Neuronal stem cell (in vitro differentiated cells): ENCODE measurements around the gene RYR1.

Experiments
- DNase-seq: peaks from one replicate; pipeline ENCODE4 v3.0.0-alpha.2; 2013; ENCODE audit warnings: low spot score
- H2AFZ ChIP-seq: one replicate; pipeline ENCODE4 v1.6.1; 2013; ENCODE audit warnings: mild to moderate bottlenecking, low read length, inconsistent platforms
- H2AK5ac ChIP-seq: 2 replicates; pipeline ENCODE4 v1.6.1; 2013; ENCODE audit warnings: low read depth, mild to moderate bottlenecking, inconsistent platforms, low read length, moderate library complexity, mixed read lengths
- H2BK120ac ChIP-seq: 2 replicates; pipeline ENCODE4 v1.6.1; 2013; ENCODE audit warnings: low read depth, mild to moderate bottlenecking, inconsistent platforms, low read length, moderate library complexity, mixed read lengths
- H2BK12ac ChIP-seq: one replicate; pipeline ENCODE4 v1.6.1; 2013; ENCODE audit warnings: low read length, inconsistent platforms
- H2BK15ac ChIP-seq: 2 replicates; pipeline ENCODE4 v1.6.1; 2013; ENCODE audit warnings: mild to moderate bottlenecking, low read length, inconsistent platforms, mixed read lengths
- H2BK5ac ChIP-seq: one replicate; pipeline ENCODE4 v1.6.1; 2013; ENCODE audit warnings: inconsistent platforms, mild to moderate bottlenecking, low read length, moderate library complexity
- H3K14ac ChIP-seq: one replicate; pipeline ENCODE4 v1.6.1; 2013; ENCODE audit warnings: low read length, inconsistent platforms
- H3K18ac ChIP-seq: 2 replicates; pipeline ENCODE4 v1.6.1; 2013; ENCODE audit warnings: low read length, inconsistent platforms
- H3K23ac ChIP-seq: 2 replicates; pipeline ENCODE4 v1.6.1; 2013; ENCODE audit warnings: low read depth, mild to moderate bottlenecking, mixed read lengths, low read length, inconsistent platforms; ENCODE audit not compliant: poor library complexity
- H3K27ac ChIP-seq: replicated peaks from 3 replicates; pipeline ENCODE4 v1.5.1; 2013; ENCODE audit warnings: low read length, inconsistent platforms
- H3K27me3 ChIP-seq, 3 experiments: 2 replicates each; pipeline ENCODE4 v1.6.1; 2013; ENCODE audit warnings: low read length in 3 of 3, mild to moderate bottlenecking in 2 of 3, inconsistent platforms in 1 of 3, low read depth in 1 of 3, mixed read lengths in 1 of 3, moderate library complexity in 1 of 3; ENCODE audit not compliant: control insufficient read depth in 3 of 3, insufficient read depth in 3 of 3
- H3K36me3 ChIP-seq, 2 donors: replicated peaks in 1 of 2; 2 replicates each; pipeline ENCODE4 v1.6.1; 2013; ENCODE audit warnings: low read length in 2 of 2; ENCODE audit not compliant: control insufficient read depth in 2 of 2, insufficient read depth in 2 of 2
- H3K4ac ChIP-seq: 2 replicates; pipeline ENCODE4 v1.6.1; 2013; ENCODE audit warnings: inconsistent platforms, mild to moderate bottlenecking, low read length, moderate library complexity
- H3K4me1 ChIP-seq, 2 donors: 1 replicate in 1 of 2; 2 replicates in 1 of 2; pipeline ENCODE4 v1.6.1; 2013; ENCODE audit warnings: low read length in 2 of 2, low read depth in 1 of 2; ENCODE audit not compliant: control insufficient read depth in 2 of 2, insufficient read depth in 1 of 2
- H3K4me2 ChIP-seq: one replicate; pipeline ENCODE4 v1.6.1; 2013; ENCODE audit warnings: mild to moderate bottlenecking, low read length, inconsistent platforms; ENCODE audit not compliant: insufficient read depth, poor library complexity, severe bottlenecking
- H3K4me3 ChIP-seq, 2 donors: 2 replicates each; pipeline ENCODE4 v1.5.1; 2013; ENCODE audit warnings: low read length in 2 of 2, mild to moderate bottlenecking in 2 of 2, inconsistent platforms in 1 of 2, moderate library complexity in 1 of 2
- H3K79me1 ChIP-seq: one replicate; pipeline ENCODE4 v1.6.1; 2013; ENCODE audit warnings: low read depth, mild to moderate bottlenecking, inconsistent platforms, low read length, moderate library complexity
- H3K9ac ChIP-seq: one replicate; pipeline ENCODE4 v1.6.1; 2013; ENCODE audit warnings: mild to moderate bottlenecking, low read depth, low read length, inconsistent platforms; ENCODE audit not compliant: poor library complexity
- H3K9me3 ChIP-seq, 2 donors: replicated peaks in 1 of 2; 2 replicates each; pipeline versions ENCODE3 to v1.6.1; 2013; ENCODE audit warnings: low read length in 2 of 2, mild to moderate bottlenecking in 2 of 2, inconsistent platforms in 1 of 2, low read depth in 1 of 2, mixed read lengths in 1 of 2, moderate library complexity in 1 of 2; ENCODE audit not compliant: control insufficient read depth in 2 of 2, insufficient read depth in 1 of 2
- H4K8ac ChIP-seq: one replicate; pipeline ENCODE4 v1.6.1; 2013; ENCODE audit warnings: low read depth, mild to moderate bottlenecking, inconsistent platforms, low read length, moderate library complexity
- H4K91ac ChIP-seq: one replicate; pipeline ENCODE4 v1.6.1; 2013; ENCODE audit warnings: low read length, low read depth, mild to moderate bottlenecking, inconsistent platforms; ENCODE audit not compliant: poor library complexity
- WGBS, 2 donors: extraction: QIAGEN DNeasy Blood & Tissue Kit; methylation state at CpG; one replicate each; pipeline ENCODE4 v1.1.7; 2013; ENCODE audit warnings: missing lambda C conversion rate in 2 of 2, mixed read lengths in 1 of 2; ENCODE audit not compliant: insufficient read length in 2 of 2, insufficient replicate concordance in 1 of 2; ENCODE audit errors: extremely low coverage in 2 of 2; 5-methylcytosine and 5-hydroxymethylcytosine counted together

RYR1 gene

GRCh38 chr19:38429055-38429810 is 4.3 kb upstream of the RYR1 start:
- Histone ChIP-seq H2AFZ (no peak overlapping the region), H3K79me1 (no peaks in the 10 kb centered on the region), H3K27ac (no peak overlapping the region), H2BK5ac (no peak overlapping the region), H2BK12ac (no peak overlapping the region), H2AK5ac (no peak overlapping the region), H3K27me3 (peaks cover 0 to 12% (median 0%) of the 10 kb centered on the region in 3 experiments), H3K23ac (no peak overlapping the region), H3K14ac (no peak overlapping the region), H3K9me3 (no peaks in the 10 kb centered on the region), H2BK120ac (no peak overlapping the region), H3K4me3 (no peak overlapping the region), H3K9ac (no peak overlapping the region), H2BK15ac (no peak overlapping the region), H3K36me3 (no peaks in the 10 kb centered on the region), H4K8ac (no peak overlapping the region), H3K4me2 (no peak overlapping the region), H3K18ac (no peak overlapping the region), H3K4ac (no peak overlapping the region), H3K4me1 (peaks cover 4 to 8% of the 10 kb centered on the region in 2 donors), H4K91ac (no peak overlapping the region)
- WGBS, 2 donors, result no CpG with 5 or more reads among the region's 14 CpGs
- DNase-seq, result no peak

GRCh38 chr19:38429811-38430156 is 3.7 kb upstream of the RYR1 start:
- peaks cover 8 to 13% of the 10 kb centered on the region in 2 donors for H3K4me1 ChIP-seq
- no peak overlapping the region for H3K14ac ChIP-seq
- H2BK5ac ChIP-seq, result no peak overlapping the region
- H3K23ac ChIP-seq, result no peak overlapping the region
- no peak overlapping the region for H2AK5ac ChIP-seq
- no peak overlapping the region for H2BK12ac ChIP-seq
- no peak overlapping the region for H3K9ac ChIP-seq
- no peak overlapping the region for H3K18ac ChIP-seq
- no peak overlapping the region for H3K27ac ChIP-seq
- no peak overlapping the region for H3K4me3 ChIP-seq
- no peak overlapping the region for H3K4ac ChIP-seq
- DNase-seq, result no peak
- H2AFZ ChIP-seq, result no peak overlapping the region
- H4K8ac ChIP-seq, result no peak overlapping the region
- H4K91ac ChIP-seq, result no peak overlapping the region
- H2BK15ac ChIP-seq, result no peak overlapping the region
- no peak overlapping the region for H3K4me2 ChIP-seq
- peaks cover 0 to 13% (median 0%) of the 10 kb centered on the region in 3 experiments for H3K27me3 ChIP-seq
- H2BK120ac ChIP-seq, result no peak overlapping the region
- no peaks in the 10 kb centered on the region for H3K9me3 ChIP-seq
- no CpG with 5 or more reads among the region's 2 CpGs for WGBS, 2 donors
- no peaks in the 10 kb centered on the region for H3K36me3 ChIP-seq
- H3K79me1 ChIP-seq, result no peaks in the 10 kb centered on the region

- Histone ChIP-seq H3K18ac (no peak overlapping the region), H4K8ac (no peak overlapping the region), H2BK5ac (no peak overlapping the region), H4K91ac (no peak overlapping the region), H3K4me3 (no peak overlapping the region), H2BK120ac (no peak overlapping the region), H3K27me3 (peaks cover 0 to 6% (median 0%) of the 10 kb centered on the region in 3 experiments), H3K4me2 (no peak overlapping the region), H3K4me1 (peaks cover 11 to 15% of the 10 kb centered on the region in 2 donors), H2AFZ (no peak overlapping the region), H2BK12ac (no peak overlapping the region), H2AK5ac (no peak overlapping the region), H3K27ac (no peak overlapping the region), H2BK15ac (no peak overlapping the region), H3K23ac (no peak overlapping the region), H3K36me3 (no peaks in the 10 kb centered on the region), H3K4ac (no peak overlapping the region), H3K79me1 (no peaks in the 10 kb centered on the region), H3K9ac (no peak overlapping the region), H3K9me3 (no peaks in the 10 kb centered on the region), H3K14ac (no peak overlapping the region)
- WGBS, 2 donors, result no CpG with 5 or more reads among the region's 7 CpGs
- DNase-seq, result no peak
Observed at GRCh38 chr19:38430931-38431330, 2.6 kb upstream of the RYR1 start.

- H3K27ac ChIP-seq, result no peak overlapping the region
Observed at GRCh38 chr19:38434549-38435051, 1.1 kb downstream of the RYR1 start.

More at GRCh38 chr19:38434549-38435051, 1.1 kb downstream of the RYR1 start:
- Histone ChIP-seq H3K14ac (no peak overlapping the region), H2BK15ac (no peak overlapping the region), H3K4ac (no peak overlapping the region), H3K4me2 (peak overlapping the region; percentile 27), H2BK120ac (no peak overlapping the region), H3K36me3 (no peaks in the 10 kb centered on the region), H3K23ac (peak overlapping the region; percentile 23), H3K9me3 (no peaks in the 10 kb centered on the region), H3K18ac (peak overlapping the region; percentile 3), H2BK5ac (no peak overlapping the region), H4K91ac (peak overlapping the region; percentile 53), H4K8ac (no peak overlapping the region), H3K79me1 (no peaks in the 10 kb centered on the region), H2AFZ (peak overlapping the region; percentile 77), H3K4me3 (peak overlapping the region in 1 of 2 donors; percentile 8), H2BK12ac (no peak overlapping the region), H3K4me1 (peaks cover 11 to 15% of the 10 kb centered on the region in 2 donors), H3K27me3 (peaks cover 0 to 6% (median 0%) of the 10 kb centered on the region in 3 experiments), H3K9ac (no peak overlapping the region), H2AK5ac (no peak overlapping the region)
- WGBS, 2 donors, result no CpG with 5 or more reads among the region's 13 CpGs
- DNase-seq, result no peak
